ENCODE results near the gene CCDC158.
"Not testable (repeated sequence)": the region's sequence is repeated elsewhere in the genome, so short reads cannot be mapped to it uniquely, and the experiment has no call there.

Gene CCDC158

GRCh38 chr4:76313547-76313946, 107.4 kb downstream of the CCDC158 start:
- in situ Hi-C loops (cut with MboI; ENCODE audit: low sequenced_read_pairs) = no loop called here

- in situ Hi-C loops (cut with MboI; ENCODE audit: low sequenced_read_pairs) = no loop called here
Observed at GRCh38 chr4:76312457-76312856, 108.5 kb downstream of the CCDC158 start.

GRCh38 chr4:76311896-76312331, 109.0 kb downstream of the CCDC158 start:
- in situ Hi-C loops (cut with MboI; ENCODE audit: low sequenced_read_pairs) = no loop called here

DNA sequence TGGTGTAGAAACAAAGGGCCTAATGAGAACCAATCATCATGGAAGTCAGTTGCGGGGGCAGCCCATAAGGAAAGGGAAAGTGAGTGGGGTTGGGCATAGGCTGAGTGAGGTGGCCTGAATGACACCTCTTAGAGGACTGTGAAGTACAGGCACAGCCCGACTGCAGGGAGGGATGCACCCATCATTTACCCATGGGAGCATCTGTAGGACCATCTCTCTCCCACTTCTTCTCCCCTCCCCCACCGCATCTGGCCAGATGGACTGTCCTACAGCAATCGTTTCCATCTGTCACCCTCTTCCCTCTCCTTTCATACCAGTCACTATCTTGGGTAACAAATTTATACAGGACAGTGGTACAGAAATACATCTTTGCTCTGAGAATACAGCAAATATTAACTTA, 110.3 kb downstream of the CCDC158 start:
- in situ Hi-C loops (cut with MboI; ENCODE audit: low sequenced_read_pairs) = no loop called here

DNA sequence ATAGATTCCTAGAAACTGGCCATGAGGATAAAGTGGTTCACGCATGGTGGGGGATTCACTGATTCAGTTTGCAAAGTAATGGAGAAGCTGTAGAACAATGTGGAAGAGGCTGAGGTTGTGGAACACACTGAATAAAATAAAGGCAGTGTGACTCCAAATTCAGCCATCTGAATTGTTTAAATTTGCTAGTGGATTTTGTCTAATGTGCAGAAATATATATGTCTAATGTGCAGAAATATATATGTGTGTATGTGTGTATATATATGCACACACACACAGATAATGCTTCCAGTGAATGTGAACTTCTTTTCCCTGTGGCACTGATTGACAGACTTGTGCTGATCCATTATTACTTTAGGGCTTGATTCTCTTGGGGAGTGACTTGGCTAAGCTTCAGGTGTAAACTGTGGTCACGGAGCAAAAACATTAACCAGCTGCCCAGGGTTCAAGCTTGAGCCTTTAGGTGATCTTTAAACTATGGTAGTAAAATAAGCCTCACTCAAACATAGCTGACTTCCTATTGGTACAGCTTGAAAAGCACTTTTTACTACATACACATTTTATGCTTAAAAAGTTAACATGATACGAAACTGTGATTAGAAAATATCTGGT, 110.9 kb downstream of the CCDC158 start:
- in situ Hi-C loops (cut with MboI; ENCODE audit: low sequenced_read_pairs) = no loop called here

- in situ Hi-C loops (cut with MboI; ENCODE audit: low sequenced_read_pairs) = no loop called here
Observed at GRCh38 chr4:76308548-76308947, 112.4 kb downstream of the CCDC158 start.

DNA sequence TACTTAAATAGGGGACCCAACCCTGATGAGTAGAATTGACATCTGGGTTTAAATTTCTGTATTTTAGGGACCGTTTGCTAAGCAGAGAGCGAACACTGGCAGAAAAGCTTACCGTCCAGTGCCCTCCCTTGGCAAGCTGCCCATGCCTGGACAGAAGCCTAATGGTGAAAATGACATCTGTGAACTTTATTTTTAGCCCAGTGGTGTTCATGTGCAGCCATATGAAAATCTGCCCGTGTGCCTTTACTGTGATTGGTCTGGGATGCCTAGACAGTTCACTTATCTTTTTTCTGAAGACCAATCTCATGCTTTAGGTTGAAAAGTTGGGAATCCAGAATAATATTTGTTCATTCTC, 113.3 kb downstream of the CCDC158 start:
- in situ Hi-C loops (cut with MboI; ENCODE audit: low sequenced_read_pairs) = no loop called here

DNA sequence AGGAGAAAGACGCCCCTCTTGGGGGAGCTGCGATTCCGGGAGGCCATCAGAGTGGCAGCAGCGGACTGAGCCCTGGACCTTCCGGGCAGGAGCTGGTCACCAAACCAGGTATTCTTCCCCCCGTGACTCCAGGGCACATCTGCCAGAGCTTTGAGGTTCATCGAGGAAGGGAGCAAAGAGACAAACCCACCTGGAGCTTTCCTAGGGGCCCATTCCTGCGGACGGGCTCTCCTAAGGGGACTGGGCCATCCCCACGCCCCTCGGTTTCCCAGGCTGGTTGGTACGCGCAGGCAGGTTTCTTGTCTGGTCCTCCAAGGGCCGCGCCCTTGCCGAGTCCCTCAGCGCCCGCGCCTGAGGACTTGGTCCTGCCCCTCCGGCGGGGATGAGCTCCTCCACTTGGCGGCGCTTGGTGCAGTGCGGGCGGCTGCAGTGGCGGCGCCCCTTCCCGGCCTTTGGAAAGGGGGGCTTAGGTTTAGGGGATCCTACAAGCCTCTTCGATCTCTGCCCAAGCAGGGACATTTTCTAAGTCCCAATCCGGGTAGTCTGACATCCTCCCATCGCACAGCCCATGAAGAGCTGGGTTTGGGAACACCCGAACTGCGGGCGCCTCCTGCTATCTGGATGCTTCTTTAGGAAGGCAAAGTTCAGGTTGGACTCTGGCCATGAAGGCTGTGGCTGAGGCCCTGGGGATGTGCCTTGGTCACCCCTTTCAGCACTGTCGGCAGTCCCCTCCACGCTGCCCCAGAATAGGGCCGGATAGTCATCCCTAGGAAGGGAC, 113.9 kb downstream of the CCDC158 start:
- in situ Hi-C loops (cut with MboI; ENCODE audit: low sequenced_read_pairs) = no loop called here

DNA sequence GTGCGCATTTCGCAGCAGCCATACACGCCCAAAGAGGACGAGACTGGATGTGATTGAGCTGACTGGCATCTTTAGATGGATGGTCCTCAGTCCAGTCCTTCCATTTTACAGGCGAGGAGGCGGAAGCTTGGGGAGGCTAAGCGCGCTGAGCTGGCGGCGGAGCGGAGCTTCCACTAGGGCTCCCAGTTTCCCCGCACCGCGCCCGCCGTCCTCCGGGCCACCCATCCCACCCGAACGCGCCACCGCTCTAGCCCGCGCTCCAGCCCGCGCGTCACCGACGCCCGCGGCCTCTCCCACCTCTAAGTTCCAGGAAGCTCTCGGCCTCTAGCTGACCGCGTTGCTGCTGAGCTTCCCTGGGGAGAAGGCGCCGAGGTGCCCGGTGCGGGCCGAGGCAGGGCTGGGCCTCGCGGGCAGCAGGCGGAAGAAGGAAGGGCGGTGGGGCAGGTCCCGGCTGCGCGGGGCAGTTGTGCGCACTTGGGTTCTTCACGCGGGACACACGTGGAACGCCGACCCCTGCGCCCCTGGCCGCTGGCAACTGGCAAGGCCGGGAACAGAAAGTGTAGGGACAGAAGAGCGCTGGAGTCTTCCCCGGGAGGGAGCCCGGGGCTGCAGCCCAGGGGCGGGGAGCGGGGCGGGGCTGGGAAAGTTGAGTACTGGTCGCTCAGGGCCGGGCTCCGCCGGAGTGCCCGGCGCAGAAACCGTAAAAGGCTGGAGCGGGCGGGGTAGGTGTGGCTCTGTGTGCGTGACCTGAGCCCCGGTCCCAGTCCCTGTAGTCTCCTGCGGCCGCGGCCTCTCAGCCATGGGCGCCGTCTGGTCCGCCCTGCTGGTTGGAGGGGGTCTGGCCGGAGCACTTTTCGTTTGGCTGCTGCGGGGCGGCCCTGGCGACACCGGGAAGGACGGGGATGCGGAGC, 114.7 kb downstream of the CCDC158 start, which contains the start of gene STBD1:
TSS of gene STBD1 (plus strand) at position 763 of the 911 bp plus-strand sequence. CDS start at position 800, 37 bp downstream.
- in situ Hi-C loops (cut with MboI; ENCODE audit: low sequenced_read_pairs) = no loop called here

GRCh38 chr4:76305033-76305687, 115.8 kb downstream of the CCDC158 start:
- in situ Hi-C loops (cut with MboI; ENCODE audit: low sequenced_read_pairs) = no loop called here

DNA sequence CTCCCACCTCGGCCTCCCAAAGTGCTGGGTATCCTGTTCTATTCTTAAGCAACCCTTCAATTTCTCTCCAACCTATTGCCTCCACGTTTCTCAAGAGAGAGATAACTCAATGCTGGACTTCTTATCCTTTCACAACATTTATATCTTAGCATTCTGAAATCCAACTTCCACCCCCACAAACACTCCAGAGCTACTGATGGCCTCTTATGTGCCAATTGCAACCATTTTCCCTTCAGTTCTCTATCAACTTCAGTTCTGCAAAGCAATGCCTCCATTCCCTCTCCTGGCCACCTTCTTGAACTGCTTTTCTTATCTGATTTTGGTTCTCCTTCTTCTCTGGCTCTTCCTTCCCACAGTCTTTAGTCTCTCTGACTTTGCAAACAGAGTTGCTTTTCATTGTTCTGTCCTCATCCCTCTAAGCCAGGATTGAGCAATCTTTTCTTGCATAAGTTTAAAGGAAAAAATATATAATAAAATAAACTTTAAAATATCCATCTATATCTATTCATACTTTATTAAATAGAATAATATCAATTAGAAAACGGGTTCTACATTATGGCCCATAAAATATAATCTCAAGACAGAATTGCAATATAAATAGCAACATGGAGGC, 118.0 kb downstream of the CCDC158 start:
- in situ Hi-C loops (cut with MboI; ENCODE audit: low sequenced_read_pairs) = no loop called here

DNA sequence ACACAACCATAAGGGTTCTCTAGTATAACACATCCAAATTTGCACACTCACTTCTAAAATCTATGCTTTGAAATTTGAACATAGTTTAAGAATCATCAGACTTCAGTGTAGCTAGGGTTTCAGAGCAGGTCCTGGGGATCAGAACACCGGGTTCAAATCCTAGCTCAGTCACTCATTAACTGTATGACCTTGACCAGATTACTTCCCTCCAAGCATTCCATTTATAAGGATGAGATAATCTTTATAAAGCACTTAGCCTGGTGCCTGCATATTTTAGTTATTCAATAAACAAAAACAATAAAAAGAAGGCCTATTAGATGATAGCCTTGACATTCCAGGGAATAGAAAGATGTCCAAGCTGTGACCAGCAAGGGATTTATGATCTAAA, 119.2 kb downstream of the CCDC158 start:
- in situ Hi-C loops (cut with MboI; ENCODE audit: low sequenced_read_pairs) = no loop called here

DNA sequence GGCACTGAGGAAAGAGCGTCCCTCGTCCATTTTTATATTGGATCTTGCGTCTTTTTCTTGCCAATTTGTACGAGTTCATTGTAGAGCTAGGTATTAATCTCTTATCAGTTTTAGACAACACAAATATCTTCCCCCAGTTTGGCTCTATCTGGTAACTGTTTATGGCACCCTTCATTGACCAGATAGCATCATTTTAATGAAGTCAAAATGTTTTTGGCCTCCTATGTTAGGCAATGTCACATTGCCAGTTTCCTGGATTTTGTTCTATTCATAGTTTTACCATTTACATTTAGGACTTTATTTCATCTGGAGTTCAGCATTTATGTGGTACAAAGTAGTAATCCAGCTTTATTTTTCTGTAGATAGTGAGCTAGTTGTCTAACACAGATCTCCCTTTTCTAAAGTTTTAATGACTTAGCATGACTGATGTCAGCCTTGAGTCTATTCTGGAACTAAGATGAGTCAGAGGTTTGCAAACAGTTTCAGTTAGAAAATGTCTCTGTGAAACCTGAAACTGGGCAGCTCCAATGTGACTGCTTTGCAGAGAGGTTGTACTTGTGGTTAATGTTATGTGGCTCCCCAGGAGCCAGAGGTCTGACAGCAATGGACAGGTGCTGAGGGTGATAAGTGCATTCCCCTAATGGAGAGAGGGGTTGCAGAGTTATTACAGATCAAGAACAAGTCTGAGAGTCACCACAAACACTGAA, 119.7 kb downstream of the CCDC158 start:
- in situ Hi-C loops (cut with MboI; ENCODE audit: low sequenced_read_pairs) = no loop called here

GRCh38 chr4:76300012-76300411, 120.9 kb downstream of the CCDC158 start:
- in situ Hi-C loops (cut with MboI; ENCODE audit: low sequenced_read_pairs) = no loop called here

DNA sequence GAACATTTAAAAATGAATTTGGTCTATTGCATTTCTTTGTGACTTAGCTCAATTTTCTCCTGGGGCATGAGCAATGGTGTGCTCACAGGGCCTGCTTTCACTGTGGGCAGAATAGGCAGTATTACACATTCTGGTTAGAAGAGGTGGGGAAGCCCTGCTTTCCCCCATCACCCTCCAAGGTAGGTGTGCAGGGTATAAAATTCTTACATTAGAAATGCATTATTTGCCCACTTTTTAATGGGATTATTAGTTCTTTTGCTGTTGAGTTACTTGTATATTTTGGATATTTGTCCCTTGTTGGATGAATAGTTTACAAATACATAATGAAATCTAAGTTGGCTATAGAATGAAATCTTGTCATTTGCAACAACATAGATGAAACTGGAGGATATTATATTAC, 122.7 kb downstream of the CCDC158 start:
- in situ Hi-C loops (cut with MboI; ENCODE audit: low sequenced_read_pairs) = no loop called here

GRCh38 chr4:76296286-76296820, 124.6 kb downstream of the CCDC158 start:
- in situ Hi-C loops (cut with MboI; ENCODE audit: low sequenced_read_pairs) = no loop called here

- in situ Hi-C loops (cut with MboI; ENCODE audit: low sequenced_read_pairs) = no loop called here
Observed at GRCh38 chr4:76293772-76294171, 127.2 kb downstream of the CCDC158 start.

- in situ Hi-C loops (cut with MboI; ENCODE audit: low sequenced_read_pairs) = no loop called here
Observed at GRCh38 chr4:76292730-76293129, 128.2 kb downstream of the CCDC158 start.

GRCh38 chr4:76287811-76288210, 133.1 kb downstream of the CCDC158 start:
- in situ Hi-C loops (cut with MboI; ENCODE audit: low sequenced_read_pairs) = not testable (repeated sequence)

- in situ Hi-C loops (cut with MboI; ENCODE audit: low sequenced_read_pairs) = no loop called here
Observed at GRCh38 chr4:76283900-76284299, 137.0 kb downstream of the CCDC158 start.

Data from HL-60/S4 (cell line).